Panc1 (cell line): ENCODE measurements around the gene DTNB.

Source experiments
- CTCF ChIP-seq: fragments of 450-650 bp; IDR thresholded peaks from 2 replicates; pipeline ENCODE4 v1.5.1; 2017; ENCODE audit warnings: mild to moderate bottlenecking
- POLR2AphosphoS5 ChIP-seq: IDR thresholded peaks from 2 replicates; pipeline ENCODE4 v1.6.1; 2012; ENCODE audit warnings: mild to moderate bottlenecking, low read depth, low read length, moderate library complexity

GRCh38 chr2:25617948-25618646, 55.3 kb downstream of the DTNB start:
- TF ChIP-seq POLR2AphosphoS5 (no peak), CTCF (no peak)
